ENCODE data around the gene RPS15. TPM values are rescaled to one million over a fixed set of nuclear protein-coding genes. Genes with fewer than 3 reads are reported as not detected.

Gene RPS15
- total RNA-seq, 1 donor from 2014 or later, result 938 TPM

DNA sequence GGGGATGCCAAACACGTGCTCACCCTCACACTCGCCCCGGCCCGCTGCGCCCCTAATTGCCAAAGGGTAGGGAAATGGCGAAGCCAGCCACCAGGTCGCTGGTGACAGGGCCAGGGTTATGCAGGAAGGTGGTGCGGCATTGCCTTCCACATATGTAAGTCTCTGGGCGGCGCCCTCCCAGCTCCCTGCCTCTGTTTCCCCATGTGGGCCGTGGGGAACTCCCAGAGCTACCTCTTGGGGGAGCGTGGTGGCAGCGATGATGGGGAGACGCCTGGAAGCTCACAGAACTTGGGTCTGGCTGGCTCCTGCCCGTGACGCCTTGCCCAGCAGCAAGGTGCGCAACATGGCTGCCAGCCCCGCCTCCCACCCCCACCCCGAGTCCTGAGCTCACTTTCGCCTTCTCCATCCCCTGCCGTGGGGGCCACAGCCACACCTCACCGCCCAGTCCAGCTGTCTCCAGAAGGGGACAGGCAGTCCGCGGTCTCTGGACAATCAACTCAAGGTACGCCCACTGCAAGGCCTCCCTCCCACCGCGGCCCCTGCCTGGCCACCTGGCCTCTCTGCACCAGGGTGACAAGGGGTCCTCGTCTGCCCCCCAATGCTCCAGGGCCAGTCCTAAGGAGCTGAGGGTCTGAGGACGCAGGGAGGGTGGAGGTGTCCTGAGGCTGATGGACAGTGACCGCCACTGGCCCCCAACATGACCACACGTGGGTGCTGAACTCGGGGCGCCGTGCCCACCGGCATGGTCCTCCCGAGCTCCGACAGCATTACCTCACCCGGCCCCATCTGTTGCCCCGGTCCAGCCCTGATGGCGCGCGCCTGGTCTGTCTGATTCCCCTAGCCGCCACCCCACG is 34.3 kb downstream of the RPS15 start:
- DNase-seq (ENCODE audit: low spot score, unreplicated experiment), result no peak
- H3K36me3 Mint-ChIP-seq (ENCODE audit: insufficient read depth), result no peaks in the 10 kb centered on the region
- TF ChIP-seq, protein P1, sequence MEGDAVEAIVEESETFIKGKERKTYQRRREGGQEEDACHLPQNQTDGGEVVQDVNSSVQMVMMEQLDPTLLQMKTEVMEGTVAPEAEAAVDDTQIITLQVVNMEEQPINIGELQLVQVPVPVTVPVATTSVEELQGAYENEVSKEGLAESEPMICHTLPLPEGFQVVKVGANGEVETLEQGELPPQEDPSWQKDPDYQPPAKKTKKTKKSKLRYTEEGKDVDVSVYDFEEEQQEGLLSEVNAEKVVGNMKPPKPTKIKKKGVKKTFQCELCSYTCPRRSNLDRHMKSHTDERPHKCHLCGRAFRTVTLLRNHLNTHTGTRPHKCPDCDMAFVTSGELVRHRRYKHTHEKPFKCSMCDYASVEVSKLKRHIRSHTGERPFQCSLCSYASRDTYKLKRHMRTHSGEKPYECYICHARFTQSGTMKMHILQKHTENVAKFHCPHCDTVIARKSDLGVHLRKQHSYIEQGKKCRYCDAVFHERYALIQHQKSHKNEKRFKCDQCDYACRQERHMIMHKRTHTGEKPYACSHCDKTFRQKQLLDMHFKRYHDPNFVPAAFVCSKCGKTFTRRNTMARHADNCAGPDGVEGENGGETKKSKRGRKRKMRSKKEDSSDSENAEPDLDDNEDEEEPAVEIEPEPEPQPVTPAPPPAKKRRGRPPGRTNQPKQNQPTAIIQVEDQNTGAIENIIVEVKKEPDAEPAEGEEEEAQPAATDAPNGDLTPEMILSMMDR (IDR thresholded peaks at IDR 0.05; ENCODE audit: unreplicated experiment), result no peak
- H3K9me3 Mint-ChIP-seq (ENCODE audit: low read depth), result no peaks in the 10 kb centered on the region
- no peak overlapping the region for H3K27ac Mint-ChIP-seq
- H3K4me3 Mint-ChIP-seq (ENCODE audit: low read depth), result no peak overlapping the region
- peaks cover 2% of the 10 kb centered on the region for H3K4me1 Mint-ChIP-seq (ENCODE audit: low read depth)
- H3K27me3 Mint-ChIP-seq, result peaks cover 22% of the 10 kb centered on the region

DNA sequence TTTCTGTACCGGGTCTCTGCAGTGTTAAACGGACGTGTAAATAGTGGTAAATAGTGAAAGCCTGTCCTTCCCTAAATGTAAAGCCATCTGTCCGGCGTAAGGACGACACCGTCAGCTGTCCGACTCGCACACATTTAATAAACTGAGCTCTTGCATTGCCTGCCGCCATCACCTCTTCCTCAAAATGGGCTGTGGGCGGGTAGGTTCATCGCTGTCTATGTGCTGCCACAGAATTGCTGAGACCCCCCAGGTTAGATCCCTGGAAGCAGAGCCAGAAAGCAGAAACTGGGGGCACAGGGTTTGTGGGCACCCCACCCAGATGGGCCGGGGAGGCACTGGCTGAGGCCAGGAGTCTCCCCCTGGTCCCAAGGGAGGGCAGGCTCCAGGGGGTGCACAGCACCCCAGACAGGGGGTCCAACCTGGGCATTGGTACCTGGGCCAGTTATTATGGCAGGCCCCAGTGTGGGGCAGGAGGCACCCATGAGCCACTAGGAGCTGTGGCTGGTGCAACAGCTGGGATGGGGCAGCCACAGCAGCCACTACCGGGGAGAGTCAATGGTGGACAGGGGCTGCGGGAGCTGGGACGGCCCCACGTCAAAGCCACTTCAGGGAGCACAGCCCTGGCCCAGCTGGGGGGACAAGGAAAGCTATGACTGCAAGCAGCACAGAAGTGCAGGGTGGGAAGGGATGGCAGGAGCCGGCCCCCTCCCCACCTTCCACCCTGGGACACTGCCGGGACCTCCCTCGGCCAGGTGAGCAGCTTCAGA is 35.1 kb downstream of the RPS15 start:
- no peak for DNase-seq (ENCODE audit: low spot score, unreplicated experiment)
- H3K27me3 Mint-ChIP-seq, result peaks cover 22% of the 10 kb centered on the region
- no peaks in the 10 kb centered on the region for H3K9me3 Mint-ChIP-seq (ENCODE audit: low read depth)
- H3K36me3 Mint-ChIP-seq (ENCODE audit: insufficient read depth), result no peaks in the 10 kb centered on the region
- H3K27ac Mint-ChIP-seq, result no peak overlapping the region
- TF ChIP-seq, protein P1 (IDR thresholded peaks at IDR 0.05; ENCODE audit: unreplicated experiment), result no peak
- peaks cover 3% of the 10 kb centered on the region for H3K4me1 Mint-ChIP-seq (ENCODE audit: low read depth)
- no peak overlapping the region for H3K4me3 Mint-ChIP-seq (ENCODE audit: low read depth)

DNA sequence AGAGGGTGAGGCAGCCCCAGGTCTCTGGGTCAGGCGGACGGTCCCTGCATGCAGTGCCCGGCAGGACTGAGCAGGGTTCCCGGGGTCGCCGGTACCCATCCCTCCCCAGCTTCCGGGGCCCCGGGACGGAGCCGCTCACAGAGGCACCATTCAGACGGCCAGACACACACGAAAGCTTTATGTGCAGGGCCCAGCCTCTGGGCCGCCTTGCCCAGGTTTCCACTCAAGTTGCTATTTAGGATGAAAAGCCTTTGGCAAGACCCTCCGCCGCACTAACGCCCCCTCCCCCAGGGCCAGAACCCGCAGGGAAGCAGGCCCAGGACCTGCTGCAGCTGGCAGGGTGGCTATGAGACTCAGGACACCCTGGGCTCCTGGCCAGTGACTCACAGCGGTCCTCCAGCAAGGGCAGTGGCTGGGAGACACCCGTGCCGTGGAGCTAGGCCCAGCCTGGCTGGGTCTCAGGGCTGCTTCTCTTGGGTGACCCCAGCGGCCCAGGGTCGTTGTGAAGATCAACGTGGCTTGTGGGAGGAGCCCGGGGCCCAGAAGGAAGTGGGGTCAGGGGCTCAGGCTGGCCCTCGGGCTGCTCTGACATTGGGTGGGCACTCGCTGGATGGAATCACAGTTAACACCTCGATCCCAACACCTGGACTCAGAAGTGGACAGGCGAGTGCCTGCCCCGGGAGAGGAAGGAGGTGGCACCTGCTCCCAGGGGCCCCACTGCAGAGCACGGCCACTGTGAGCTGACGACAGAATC is 36.0 kb downstream of the RPS15 start:
- Mint-ChIP-seq H3K4me3 (ENCODE audit: low read depth) (no peak overlapping the region), H3K36me3 (ENCODE audit: insufficient read depth) (peaks cover 2% of the 10 kb centered on the region), H3K4me1 (ENCODE audit: low read depth) (peaks cover 7% of the 10 kb centered on the region), H3K27me3 (peaks cover 22% of the 10 kb centered on the region), H3K27ac (no peak overlapping the region), H3K9me3 (ENCODE audit: low read depth) (no peaks in the 10 kb centered on the region)
- TF ChIP-seq, protein P1 (IDR thresholded peaks at IDR 0.05; ENCODE audit: unreplicated experiment), result no peak
- no peak for DNase-seq (ENCODE audit: low spot score, unreplicated experiment)

DNA sequence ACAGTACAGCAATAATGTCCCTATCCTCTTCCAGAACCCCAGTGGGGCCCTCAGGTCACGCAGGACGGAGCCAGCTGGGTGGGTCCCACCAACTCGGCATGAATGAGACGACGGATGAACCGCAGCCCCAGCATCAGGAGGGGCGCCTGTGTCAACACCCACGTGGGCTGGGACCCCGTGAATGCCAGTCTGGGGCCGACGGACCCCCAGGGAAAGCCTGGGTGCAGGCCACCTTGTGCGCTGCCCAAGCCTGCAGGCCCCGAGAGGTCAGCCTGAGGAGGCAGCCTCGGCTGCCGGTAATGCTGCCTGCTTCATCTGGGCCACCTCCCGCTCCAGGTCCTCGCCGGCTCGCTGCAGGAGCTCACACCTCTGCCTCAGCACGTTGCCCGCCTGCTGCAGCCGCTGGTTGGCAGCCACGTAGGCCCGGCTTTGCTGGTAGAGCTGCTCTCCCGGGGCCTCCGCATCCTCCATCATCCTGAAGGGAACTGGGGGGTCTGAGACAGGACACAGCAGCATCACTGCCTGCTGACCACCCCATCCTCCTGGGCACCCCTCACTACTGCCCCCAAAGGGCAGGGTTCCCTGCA is 36.7 kb downstream of the RPS15 start:
- Mint-ChIP-seq H3K4me3 (ENCODE audit: low read depth) (no peak overlapping the region), H3K9me3 (ENCODE audit: low read depth) (no peaks in the 10 kb centered on the region), H3K36me3 (ENCODE audit: insufficient read depth) (peaks cover 3% of the 10 kb centered on the region), H3K27me3 (peaks cover 22% of the 10 kb centered on the region), H3K27ac (no peak overlapping the region), H3K4me1 (ENCODE audit: low read depth) (peaks cover 8% of the 10 kb centered on the region)
- no peak for DNase-seq (ENCODE audit: low spot score, unreplicated experiment)
- TF ChIP-seq, protein P1 (IDR thresholded peaks at IDR 0.05; ENCODE audit: unreplicated experiment), result no peak
